ENCODE data around the gene MRPS7.

MRPS7 gene

GRCh38 chr17:75313941-75314551, 52.4 kb downstream of the MRPS7 start:
- DNase-seq = no peak

- DNase-seq = no peak
Observed at GRCh38 chr17:75315541-75316243, 54.0 kb downstream of the MRPS7 start.

All from NCI-H2171 treated with DMSO at 0.1 percent for 48 hours (cell line).